OCI-LY1 (cell line): Measurements from ENCODE around the gene TXNRD1.

Experiments used
- H2AFZ ChIP-seq: fragments of 200-600 bp; sonication (generic), shearing (Covaris generic); 2 replicates; pipeline ENCODE4 v1.6.0; 2014; ENCODE audit warnings: antibody characterized with exemption, mild to moderate bottlenecking, low read length
- H3F3A ChIP-seq: fragments of 200-600 bp; sonication (generic), shearing (Covaris generic); 2 replicates; pipeline ENCODE4 v1.6.0; 2014; ENCODE audit warnings: mild to moderate bottlenecking, antibody characterized with exemption, low read length, moderate library complexity; ENCODE audit not compliant: insufficient read depth
- H3K27ac ChIP-seq: fragments of 200-600 bp; sonication (generic); 2 replicates; pipeline ENCODE4 v1.5.1; 2014; ENCODE audit warnings: low read length, mixed run types, mild to moderate bottlenecking, low read depth; ENCODE audit not compliant: poor library complexity, severe bottlenecking
- H3K27me3 ChIP-seq: fragments of 200-600 bp; sonication (generic); 2 replicates; pipeline ENCODE4 v1.6.0; 2014; ENCODE audit warnings: antibody characterized with exemption, mild to moderate bottlenecking, low read length, moderate library complexity; ENCODE audit not compliant: insufficient read depth
- H3K36me3 ChIP-seq: fragments of 200-600 bp; sonication (generic); 2 replicates; pipeline ENCODE4 v1.6.1; 2014; ENCODE audit warnings: mild to moderate bottlenecking, antibody characterized with exemption, low read length, moderate library complexity, mixed read lengths; ENCODE audit not compliant: insufficient read depth
- H3K4me1 ChIP-seq: fragments of 200-600 bp; sonication (generic); 2 replicates; pipeline ENCODE4 v1.5.1; 2014; ENCODE audit warnings: mild to moderate bottlenecking, low read length, moderate library complexity; ENCODE audit not compliant: insufficient read depth, severe bottlenecking
- H3K4me2 ChIP-seq: fragments of 200-600 bp; sonication (generic), shearing (Covaris generic); 2 replicates; pipeline ENCODE4 v1.6.1; 2014; ENCODE audit warnings: low read length
- H3K4me3 ChIP-seq: fragments of 200-600 bp; sonication (generic); 2 replicates; pipeline ENCODE4 v1.5.1; 2014; ENCODE audit warnings: low read length, low read depth, mild to moderate bottlenecking, mixed read lengths; ENCODE audit not compliant: poor library complexity, severe bottlenecking
- H3K79me2 ChIP-seq: fragments of 200-600 bp; shearing (Covaris generic); 2 replicates; pipeline ENCODE4 v1.6.1; 2016; ENCODE audit warnings: mixed run types, low read length, mixed read lengths; ENCODE audit not compliant: insufficient read depth
- H3K9ac ChIP-seq: fragments of 200-600 bp; sonication (generic), shearing (Covaris generic); 2 replicates; pipeline ENCODE4 v1.6.1; 2014; ENCODE audit warnings: mild to moderate bottlenecking, low read length, mixed read lengths
- H3K9me2 ChIP-seq: fragments of 200-600 bp; sonication (generic), shearing (Covaris generic); 2 replicates; pipeline ENCODE4 v1.6.1; 2014; ENCODE audit warnings: low read depth, mild to moderate bottlenecking, low read length, mixed read lengths
- H3K9me3 ChIP-seq: fragments of 200-600 bp; shearing (Covaris generic); 2 replicates; pipeline ENCODE4 v1.6.1; 2014; ENCODE audit warnings: low read length, mixed read lengths
- H4K20me1 ChIP-seq: fragments of 200-600 bp; sonication (generic), shearing (Covaris generic); 2 replicates; pipeline ENCODE4 v1.6.0; 2016; ENCODE audit warnings: mild to moderate bottlenecking, low read length; ENCODE audit not compliant: insufficient read depth
- CTCF ChIP-seq: fragments of 200-600 bp; sonication (generic), shearing (Covaris generic); IDR thresholded peaks from 2 replicates; pipeline ENCODE4 v1.5.1; 2017; ENCODE audit warnings: mild to moderate bottlenecking, antibody characterized with exemption, low read length, moderate library complexity, mixed read lengths
- EZH2 ChIP-seq: fragments of 200-600 bp; sonication (generic), shearing (Covaris generic); IDR thresholded peaks from 2 replicates; pipeline ENCODE4 v1.8.0; 2017; ENCODE audit warnings: borderline replicate concordance, mixed run types, mild to moderate bottlenecking, antibody characterized with exemption, low read length, moderate library complexity, mixed read lengths

The TXNRD1 gene

GRCh38 chr12:104285740-104286515 is 70.3 kb downstream of the TXNRD1 start:
- H3K4me3 ChIP-seq, result peak overlapping the region; percentile 72

DNA sequence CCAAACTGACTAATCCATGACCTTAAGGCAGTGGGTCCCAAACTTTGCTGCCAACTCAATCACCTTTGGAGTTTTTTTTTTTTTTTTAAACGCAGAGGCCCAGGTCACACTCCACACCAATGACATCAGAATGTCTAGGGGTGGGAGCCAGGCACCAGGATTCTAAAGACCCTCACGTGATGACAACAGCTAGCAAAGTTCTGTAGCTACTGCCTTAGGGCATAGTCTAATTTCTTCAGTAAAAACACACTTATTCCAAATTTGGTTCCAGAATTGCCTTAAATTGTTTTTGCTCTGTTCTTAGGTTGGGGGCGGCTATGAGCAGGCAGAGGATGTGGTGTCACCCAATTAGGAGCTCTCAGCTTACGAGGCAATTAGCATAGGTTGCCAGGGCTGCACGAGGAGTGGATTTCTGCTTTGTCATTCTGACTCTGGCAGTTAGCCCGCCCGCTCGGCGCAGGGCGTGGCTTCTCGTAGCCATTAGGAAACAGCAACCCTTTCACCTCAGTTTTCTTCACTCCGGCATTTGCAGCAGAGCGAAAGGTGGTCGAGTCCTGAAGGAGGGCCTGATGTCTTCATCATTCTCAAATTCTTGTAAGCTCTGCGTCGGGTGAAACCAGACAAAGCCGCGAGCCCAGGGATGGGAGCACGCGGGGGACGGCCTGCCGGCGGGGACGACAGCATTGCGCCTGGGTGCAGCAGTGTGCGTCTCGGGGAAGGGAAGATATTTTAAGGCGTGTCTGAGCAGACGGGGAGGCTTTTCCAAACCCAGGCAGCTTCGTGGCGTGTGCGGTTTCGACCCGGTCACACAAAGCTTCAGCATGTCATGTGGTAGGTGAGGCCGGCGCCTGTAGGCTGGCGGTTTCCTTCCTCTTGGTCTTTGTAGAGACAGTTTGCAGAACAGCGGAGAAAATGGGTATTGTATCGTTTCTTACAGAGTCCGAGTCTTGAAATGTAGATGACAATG is 71.2 kb downstream of the TXNRD1 start:
- peaks cover 22% of the 10 kb centered on the region for H3K4me1 ChIP-seq
- H3K27ac ChIP-seq, result peak overlapping the region; percentile 97
- TF ChIP-seq CTCF (no peak), EZH2 (no peak)
- peak overlapping the region; percentile 90 for H3K9ac ChIP-seq
- no peaks in the 10 kb centered on the region for H3F3A ChIP-seq
- no peaks in the 10 kb centered on the region for H3K27me3 ChIP-seq
- no peaks in the 10 kb centered on the region for H4K20me1 ChIP-seq
- peak overlapping the region; percentile 96 for H3K4me2 ChIP-seq
- no peaks in the 10 kb centered on the region for H3K9me2 ChIP-seq
- peaks cover 35% of the 10 kb centered on the region for H3K79me2 ChIP-seq
- no peaks in the 10 kb centered on the region for H3K9me3 ChIP-seq
- no peak overlapping the region for H2AFZ ChIP-seq
- peak overlapping the region; percentile 72 for H3K4me3 ChIP-seq
- peaks cover 7% of the 10 kb centered on the region for H3K36me3 ChIP-seq

More at GRCh38 chr12:104285740-104286515, 70.3 kb downstream of the TXNRD1 start:
- Histone ChIP-seq H3K4me2 (peak overlapping the region; percentile 96), H3K27ac (peak overlapping the region; percentile 97), H3K36me3 (peaks cover 2% of the 10 kb centered on the region; the same call in 1 of the 2 replicates), H3K9me3 (no peaks in the 10 kb centered on the region), H3K27me3 (no peaks in the 10 kb centered on the region), H4K20me1 (no peaks in the 10 kb centered on the region), H3K9me2 (no peaks in the 10 kb centered on the region), H2AFZ (no peak overlapping the region), H3K79me2 (peaks cover 32% of the 10 kb centered on the region), H3K9ac (peak overlapping the region; percentile 90; the same call in 1 of the 2 replicates), H3F3A (no peaks in the 10 kb centered on the region), H3K4me1 (peaks cover 22% of the 10 kb centered on the region)
- TF ChIP-seq CTCF (no peak), EZH2 (no peak)

- no peaks in the 10 kb centered on the region for H4K20me1 ChIP-seq
- peak overlapping the region; percentile 96 for H3K4me2 ChIP-seq
- peak overlapping the region; percentile 72 for H3K4me3 ChIP-seq
- no peaks in the 10 kb centered on the region for H3F3A ChIP-seq
- H3K27me3 ChIP-seq, result no peaks in the 10 kb centered on the region
- H3K79me2 ChIP-seq, result peaks cover 48% of the 10 kb centered on the region
- peaks cover 22% of the 10 kb centered on the region for H3K4me1 ChIP-seq
- peak overlapping the region; percentile 90 for H3K9ac ChIP-seq
- TF ChIP-seq CTCF (no peak), EZH2 (no peak)
- H3K9me3 ChIP-seq, result no peaks in the 10 kb centered on the region
- no peak overlapping the region for H2AFZ ChIP-seq
- peak overlapping the region; percentile 97 for H3K27ac ChIP-seq
- H3K9me2 ChIP-seq, result no peaks in the 10 kb centered on the region
- H3K36me3 ChIP-seq, result peaks cover 18% of the 10 kb centered on the region
Observed at GRCh38 chr12:104288635-104289274, 73.2 kb downstream of the TXNRD1 start.
